HepG2 (cell line): ENCODE data around the gene RNH1. TPM values are rescaled to one million over a fixed set of nuclear protein-coding genes. Genes with fewer than 3 reads are reported as not detected.
A peak's percentile ranks its signal among the peaks of the same experiment; 100 is the strongest.

Experiments
- CAMTA2 ChIP-seq: sonication (generic); formaldehyde crosslinking; IDR thresholded peaks from 2 replicates; pipeline ENCODE4 v1.4.0; 2020; ENCODE audit warnings: mild to moderate bottlenecking, missing genetic modification reagents, borderline replicate concordance
- GATA4 ChIP-seq: sonication (generic); IDR thresholded peaks from 2 replicates; pipeline ENCODE4 v1.6.1; 2016; ENCODE audit warnings: antibody characterized with exemption, low read depth, borderline replicate concordance
- GFI1 ChIP-seq: sonication (generic); formaldehyde crosslinking; IDR thresholded peaks from 2 replicates; pipeline ENCODE4 v1.5.0; 2020; ENCODE audit warnings: missing genetic modification reagents, mild to moderate bottlenecking, borderline replicate concordance
- GTF3A ChIP-seq: sonication (generic); formaldehyde crosslinking; conservative IDR thresholded peaks from 2 replicates; pipeline ENCODE4 v1.4.0; 2020; ENCODE audit warnings: mild to moderate bottlenecking, missing genetic modification reagents
- KLF12 ChIP-seq: sonication (generic); formaldehyde crosslinking; IDR thresholded peaks from 2 replicates; pipeline ENCODE4 v1.4.0; 2020; ENCODE audit warnings: missing genetic modification reagents, borderline replicate concordance
- MEIS2 ChIP-seq: sonication (generic); formaldehyde crosslinking; IDR thresholded peaks from 2 replicates; pipeline ENCODE4 v1.9.0; 2021; ENCODE audit warnings: mild to moderate bottlenecking, missing genetic modification reagents
- NKX3-1 ChIP-seq: sonication (generic); formaldehyde crosslinking; IDR thresholded peaks from 2 replicates; pipeline ENCODE4 v1.5.0; 2020; ENCODE audit warnings: missing genetic modification reagents
- POLR2G ChIP-seq: fragments of 200-400 bp; formaldehyde crosslinking; IDR thresholded peaks from 2 replicates; pipeline ENCODE4 v1.6.1; 2018; ENCODE audit warnings: mild to moderate bottlenecking, low read depth, low read length, moderate library complexity
- SRF ChIP-seq: IDR thresholded peaks from 2 replicates; pipeline ENCODE4 v1.6.1; 2011; ENCODE audit warnings: mild to moderate bottlenecking, low read depth, low read length, moderate library complexity
- SUZ12 ChIP-seq: fragments of 150-350 bp; IDR thresholded peaks from 2 replicates; pipeline ENCODE4 v1.6.1; 2014; ENCODE audit warnings: low read depth, low read length
- ZFP36 ChIP-seq: fragments of 150-350 bp; IDR thresholded peaks from 2 replicates; pipeline ENCODE4 v1.6.1; 2018; ENCODE audit warnings: borderline replicate concordance, low read length, low read depth; ENCODE audit not compliant: partially characterized antibody
- ZNF20 ChIP-seq: sonication (generic); formaldehyde crosslinking; IDR thresholded peaks from 2 replicates; pipeline ENCODE4 v1.4.0; 2020; ENCODE audit warnings: mild to moderate bottlenecking, moderate library complexity, missing genetic modification reagents
- ZNF235 ChIP-seq: sonication (generic); formaldehyde crosslinking; IDR thresholded peaks from 2 replicates; pipeline ENCODE4 v1.8.1; 2023; ENCODE audit warnings: mild to moderate bottlenecking, missing genetic modification reagents, borderline replicate concordance
- ZNF30 ChIP-seq: sonication (generic); formaldehyde crosslinking; IDR thresholded peaks from 2 replicates; pipeline ENCODE4 v1.5.0; 2020; ENCODE audit warnings: mild to moderate bottlenecking, missing genetic modification reagents
- ZNF501 ChIP-seq: sonication (generic); formaldehyde crosslinking; IDR thresholded peaks from 2 replicates; pipeline ENCODE4 v1.5.1; 2020; ENCODE audit warnings: mild to moderate bottlenecking, moderate library complexity, missing genetic modification reagents
- ZNF780A ChIP-seq: sonication (generic); formaldehyde crosslinking; IDR thresholded peaks from 2 replicates; pipeline ENCODE4 v1.8.0; 2022; ENCODE audit warnings: mild to moderate bottlenecking, missing genetic modification reagents, moderate library complexity
- polyA plus RNA-seq, 8 experiments: library from polyadenylated mRNA; depleted of rRNA in 3 of 8; stranded (reverse) in 7 of 8; unstranded in 1 of 8; fragments of >200 nt; fragmentation: Illumina TruSeq in 4 of 8; extraction: Trizol in 4 of 8; gene quantifications; 2 replicates each; pipeline versions ENCODE4 v1.2.1 to v1.2.3, GENCODE V29; 2011 to 2016; ENCODE audit warnings: low read depth in 4 of 8, missing spikeins in 1 of 8, mixed read lengths in 1 of 8; ENCODE audit not compliant: insufficient read depth in 1 of 8
- total RNA-seq, 5 experiments: library from RNA; depleted of rRNA; stranded (reverse); fragments of >200 nt; fragmentation: Illumina TruSeq; extraction: Trizol; gene quantifications; 2 replicates each; pipeline ENCODE4 v1.2.3, GENCODE V29; 2016; ENCODE audit warnings: low read depth in 1 of 5
- TF ChIP-seq, protein P1 (sequence below): sonication (generic); formaldehyde crosslinking; conservative IDR thresholded peaks from 2 replicates; pipeline ENCODE4 v1.8.0; 2022; ENCODE audit warnings: missing genetic modification reagents
- TF ChIP-seq, protein P2 (sequence below): sonication (generic); formaldehyde crosslinking; IDR thresholded peaks from 2 replicates; pipeline ENCODE4 v1.4.0; 2020; ENCODE audit warnings: mild to moderate bottlenecking, missing genetic modification reagents
- TF ChIP-seq, protein P3 (sequence below): conservative IDR thresholded peaks from 2 replicates; pipeline ENCODE4 v1.6.1; 2018; ENCODE audit warnings: missing genetic modification reagents
- TF ChIP-seq, protein P4 (sequence below): sonication (generic); formaldehyde crosslinking; IDR thresholded peaks from 2 replicates; pipeline ENCODE4 v1.5.0; 2020; ENCODE audit warnings: mild to moderate bottlenecking, missing genetic modification reagents

RNH1 gene
- total and polyA plus RNA-seq, 2 of the 13 experiments (the other 11 are each of a cell fraction or from before 2014, with no cell fraction given): 36.0 to 74.1 TPM

DNA sequence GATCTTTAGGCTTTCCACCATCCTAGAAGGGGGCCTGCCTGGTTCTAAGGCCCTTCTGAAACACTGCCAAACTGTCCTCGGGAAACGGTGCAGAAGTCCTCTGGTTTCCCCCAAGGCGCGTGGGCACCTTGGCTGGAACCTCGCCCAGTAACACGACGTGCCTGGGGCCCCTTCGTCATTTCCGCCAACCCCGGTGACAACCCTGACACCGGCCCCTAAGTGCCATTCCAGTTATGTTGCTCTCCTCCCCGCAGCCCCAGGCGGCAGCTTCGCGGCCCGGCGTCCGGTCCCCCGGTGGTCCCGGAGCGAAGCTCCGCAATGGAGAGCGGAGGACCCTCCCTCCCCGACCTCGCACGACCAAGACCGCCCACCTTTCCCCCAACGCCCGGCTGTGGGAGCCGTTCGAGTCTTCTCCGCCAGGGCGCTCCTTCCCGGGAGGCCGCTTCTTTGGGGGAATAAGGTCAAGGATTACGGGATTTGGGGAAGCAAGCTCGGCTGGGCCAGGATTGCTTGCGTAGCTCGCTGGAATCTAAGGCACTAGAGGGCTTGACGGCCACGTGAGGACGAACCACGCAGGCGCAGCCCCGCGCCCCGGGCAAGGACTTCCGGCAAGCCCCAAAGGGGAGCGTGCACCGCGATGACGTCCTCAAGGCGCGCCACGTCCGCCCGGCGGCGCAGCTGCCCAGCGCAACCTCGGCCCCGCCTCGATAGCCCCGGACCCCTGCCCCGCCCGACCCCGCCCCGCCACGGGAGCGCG lies 626 bp downstream of the RNH1 start (continued):
- TF ChIP-seq GATA4: no peak
- peak; percentile 91 for TF ChIP-seq SRF
- TF ChIP-seq GFI1 (CRISPR knock-in tag): no peak; the same call in 1 of the 2 replicates
- TF ChIP-seq SUZ12: no peak
- no peak for TF ChIP-seq ZFP36
- TF ChIP-seq, protein P1, sequence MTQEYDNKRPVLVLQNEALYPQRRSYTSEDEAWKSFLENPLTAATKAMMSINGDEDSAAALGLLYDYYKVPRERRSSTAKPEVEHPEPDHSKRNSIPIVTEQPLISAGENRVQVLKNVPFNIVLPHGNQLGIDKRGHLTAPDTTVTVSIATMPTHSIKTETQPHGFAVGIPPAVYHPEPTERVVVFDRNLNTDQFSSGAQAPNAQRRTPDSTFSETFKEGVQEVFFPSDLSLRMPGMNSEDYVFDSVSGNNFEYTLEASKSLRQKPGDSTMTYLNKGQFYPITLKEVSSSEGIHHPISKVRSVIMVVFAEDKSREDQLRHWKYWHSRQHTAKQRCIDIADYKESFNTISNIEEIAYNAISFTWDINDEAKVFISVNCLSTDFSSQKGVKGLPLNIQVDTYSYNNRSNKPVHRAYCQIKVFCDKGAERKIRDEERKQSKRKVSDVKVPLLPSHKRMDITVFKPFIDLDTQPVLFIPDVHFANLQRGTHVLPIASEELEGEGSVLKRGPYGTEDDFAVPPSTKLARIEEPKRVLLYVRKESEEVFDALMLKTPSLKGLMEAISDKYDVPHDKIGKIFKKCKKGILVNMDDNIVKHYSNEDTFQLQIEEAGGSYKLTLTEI (CRISPR knock-in tag): no peak
- TF ChIP-seq ZNF30 (CRISPR knock-in tag): no peak
- TF ChIP-seq KLF12: peak; percentile 90; the same call in 1 of the 2 replicates
- no peak for TF ChIP-seq ZNF235 (CRISPR knock-in tag)
- TF ChIP-seq ZNF780A (CRISPR knock-in tag): 0 out of 2 replicates have a peak, but pooled peaks have one; percentile 2
- peak; percentile 91 for TF ChIP-seq CAMTA2 (CRISPR knock-in tag)
- TF ChIP-seq POLR2G: peak; percentile 78
- 0 out of 2 replicates have a peak, but pooled peaks have one; percentile 79 for TF ChIP-seq ZNF20 (CRISPR knock-in tag)
- TF ChIP-seq, protein P2, sequence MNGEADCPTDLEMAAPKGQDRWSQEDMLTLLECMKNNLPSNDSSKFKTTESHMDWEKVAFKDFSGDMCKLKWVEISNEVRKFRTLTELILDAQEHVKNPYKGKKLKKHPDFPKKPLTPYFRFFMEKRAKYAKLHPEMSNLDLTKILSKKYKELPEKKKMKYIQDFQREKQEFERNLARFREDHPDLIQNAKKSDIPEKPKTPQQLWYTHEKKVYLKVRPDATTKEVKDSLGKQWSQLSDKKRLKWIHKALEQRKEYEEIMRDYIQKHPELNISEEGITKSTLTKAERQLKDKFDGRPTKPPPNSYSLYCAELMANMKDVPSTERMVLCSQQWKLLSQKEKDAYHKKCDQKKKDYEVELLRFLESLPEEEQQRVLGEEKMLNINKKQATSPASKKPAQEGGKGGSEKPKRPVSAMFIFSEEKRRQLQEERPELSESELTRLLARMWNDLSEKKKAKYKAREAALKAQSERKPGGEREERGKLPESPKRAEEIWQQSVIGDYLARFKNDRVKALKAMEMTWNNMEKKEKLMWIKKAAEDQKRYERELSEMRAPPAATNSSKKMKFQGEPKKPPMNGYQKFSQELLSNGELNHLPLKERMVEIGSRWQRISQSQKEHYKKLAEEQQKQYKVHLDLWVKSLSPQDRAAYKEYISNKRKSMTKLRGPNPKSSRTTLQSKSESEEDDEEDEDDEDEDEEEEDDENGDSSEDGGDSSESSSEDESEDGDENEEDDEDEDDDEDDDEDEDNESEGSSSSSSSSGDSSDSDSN (CRISPR knock-in tag): peak; percentile 72
- TF ChIP-seq, protein P3, sequence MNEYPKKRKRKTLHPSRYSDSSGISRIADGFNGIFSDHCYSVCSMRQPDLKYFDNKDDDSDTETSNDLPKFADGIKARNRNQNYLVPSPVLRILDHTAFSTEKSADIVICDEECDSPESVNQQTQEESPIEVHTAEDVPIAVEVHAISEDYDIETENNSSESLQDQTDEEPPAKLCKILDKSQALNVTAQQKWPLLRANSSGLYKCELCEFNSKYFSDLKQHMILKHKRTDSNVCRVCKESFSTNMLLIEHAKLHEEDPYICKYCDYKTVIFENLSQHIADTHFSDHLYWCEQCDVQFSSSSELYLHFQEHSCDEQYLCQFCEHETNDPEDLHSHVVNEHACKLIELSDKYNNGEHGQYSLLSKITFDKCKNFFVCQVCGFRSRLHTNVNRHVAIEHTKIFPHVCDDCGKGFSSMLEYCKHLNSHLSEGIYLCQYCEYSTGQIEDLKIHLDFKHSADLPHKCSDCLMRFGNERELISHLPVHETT (CRISPR knock-in tag): 0 out of 2 replicates have a peak, but pooled peaks have one; percentile 27
- peak; percentile 89 for TF ChIP-seq ZNF501 (CRISPR knock-in tag)
- peak; percentile 80; the same call in 1 of the 2 replicates for TF ChIP-seq GTF3A (CRISPR knock-in tag)
- TF ChIP-seq, protein P4, sequence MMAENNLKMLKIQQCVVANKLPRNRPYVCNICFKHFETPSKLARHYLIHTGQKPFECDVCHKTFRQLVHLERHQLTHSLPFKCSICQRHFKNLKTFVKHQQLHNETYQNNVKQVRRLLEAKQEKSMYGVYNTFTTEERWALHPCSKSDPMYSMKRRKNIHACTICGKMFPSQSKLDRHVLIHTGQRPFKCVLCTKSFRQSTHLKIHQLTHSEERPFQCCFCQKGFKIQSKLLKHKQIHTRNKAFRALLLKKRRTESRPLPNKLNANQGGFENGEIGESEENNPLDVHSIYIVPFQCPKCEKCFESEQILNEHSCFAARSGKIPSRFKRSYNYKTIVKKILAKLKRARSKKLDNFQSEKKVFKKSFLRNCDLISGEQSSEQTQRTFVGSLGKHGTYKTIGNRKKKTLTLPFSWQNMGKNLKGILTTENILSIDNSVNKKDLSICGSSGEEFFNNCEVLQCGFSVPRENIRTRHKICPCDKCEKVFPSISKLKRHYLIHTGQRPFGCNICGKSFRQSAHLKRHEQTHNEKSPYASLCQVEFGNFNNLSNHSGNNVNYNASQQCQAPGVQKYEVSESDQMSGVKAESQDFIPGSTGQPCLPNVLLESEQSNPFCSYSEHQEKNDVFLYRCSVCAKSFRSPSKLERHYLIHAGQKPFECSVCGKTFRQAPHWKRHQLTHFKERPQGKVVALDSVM (CRISPR knock-in tag): no peak
- peak; percentile 44; the same call in 1 of the 2 replicates for TF ChIP-seq MEIS2 (CRISPR knock-in tag)
- peak; percentile 74; the same call in 1 of the 2 replicates for TF ChIP-seq NKX3-1 (CRISPR knock-in tag)
